H1 (cell line): ENCODE results near the gene MBD3L4. TPM values are rescaled to one million over a fixed set of nuclear protein-coding genes. Genes with fewer than 3 reads are reported as not detected.

ENCODE experiments used
- CTCF ChIA-PET: fragments of 300-600 bp; sonication (Branson Sonifier 250); formaldehyde crosslinking; loops from one replicate; lab custom pipeline; 2021; ENCODE audit not compliant: partially characterized antibody; lab: Charles Lee
- POLR2A ChIA-PET: fragments of 300-600 bp; sonication (Branson Sonifier 250); formaldehyde crosslinking; loops from one replicate; lab custom pipeline; 2021; ENCODE audit warnings: inconsistent platforms; ENCODE audit not compliant: partially characterized antibody; lab: Charles Lee
- DNase-seq, 2 experiments: peaks; one replicate each; pipeline versions ENCODE4 v3.0.0 to v3.0.0-alpha.2; 2010 to 2022; ENCODE audit warnings: low spot score in 2 of 2, low read depth in 1 of 2, mixed read lengths in 1 of 2
- FAIRE-seq: peaks from 2 replicates; lab custom pipeline; 2011; peaks lifted over from hg19 to GRCh38; lab: Jason Lieb, UNC
- H2AFZ ChIP-seq: 2 replicates; pipeline ENCODE4 v1.8.1; 2012; ENCODE audit warnings: low read length, inconsistent platforms
- H2AK5ac ChIP-seq: 2 replicates; pipeline ENCODE4 v1.6.1; 2013; ENCODE audit warnings: low read depth, low read length
- H2BK120ac ChIP-seq: replicated peaks from 2 replicates; pipeline ENCODE3; 2013; ENCODE audit warnings: low read depth, low read length, inconsistent platforms
- H2BK12ac ChIP-seq: 2 replicates; pipeline ENCODE4 v1.6.1; 2013; ENCODE audit warnings: low read depth, low read length
- H2BK15ac ChIP-seq: 2 replicates; pipeline ENCODE4 v1.6.1; 2013; ENCODE audit warnings: low read length
- H2BK20ac ChIP-seq: 2 replicates; pipeline ENCODE4 v1.6.1; 2013; ENCODE audit warnings: low read length
- H2BK5ac ChIP-seq: 2 replicates; pipeline ENCODE4 v1.6.1; 2013; ENCODE audit warnings: low read depth, low read length
- H3K14ac ChIP-seq: 2 replicates; pipeline ENCODE4 v1.6.1; 2013; ENCODE audit warnings: inconsistent platforms; ENCODE audit not compliant: insufficient read length
- H3K18ac ChIP-seq: 2 replicates; pipeline ENCODE4 v1.6.1; 2013; ENCODE audit warnings: low read length; ENCODE audit errors: extremely low read depth
- H3K23ac ChIP-seq: 2 replicates; pipeline ENCODE4 v1.6.1; 2013; ENCODE audit warnings: inconsistent platforms; ENCODE audit not compliant: insufficient read length
- H3K23me2 ChIP-seq: 2 replicates; pipeline ENCODE4 v1.6.1; 2013; ENCODE audit warnings: low read depth, low read length
- H3K27ac ChIP-seq: 2 replicates; pipeline ENCODE4 v1.6.1; 2011; ENCODE audit warnings: low read depth, low read length, inconsistent platforms
- H3K27me3 ChIP-seq, 4 experiments: replicated peaks in 1 of 4; 1 replicate in 1 of 4; 2 replicates in 3 of 4; pipeline versions ENCODE4 v1.6.1 to v1.8.1; 2011 to 2013; ENCODE audit warnings: low read length in 3 of 4, mild to moderate bottlenecking in 3 of 4, inconsistent platforms in 2 of 4, mixed read lengths in 2 of 4, moderate library complexity in 1 of 4; ENCODE audit not compliant: control insufficient read depth in 3 of 4, insufficient read depth in 3 of 4; ENCODE audit errors: extremely low read depth in 1 of 4
- H3K36me3 ChIP-seq, 4 experiments: 2 replicates each; pipeline versions ENCODE4 v1.6.1 to v1.8.1; 2011 to 2013; ENCODE audit warnings: mild to moderate bottlenecking in 4 of 4, low read length in 3 of 4, moderate library complexity in 2 of 4, control low read depth in 1 of 4, inconsistent platforms in 1 of 4; ENCODE audit not compliant: insufficient read depth in 4 of 4, control insufficient read depth in 2 of 4
- H3K4ac ChIP-seq: replicated peaks from 2 replicates; pipeline ENCODE3; 2013; ENCODE audit warnings: low read length, low read depth, mixed read lengths, inconsistent platforms; ENCODE audit not compliant: insufficient read length
- H3K4me1 ChIP-seq, 4 experiments: replicated peaks in 1 of 4; 1 replicate in 1 of 4; 2 replicates in 3 of 4; pipeline versions ENCODE4 v1.6.1 to v1.8.1; 2011 to 2013; ENCODE audit warnings: low read length in 3 of 4, inconsistent platforms in 2 of 4, mixed read lengths in 1 of 4; ENCODE audit not compliant: insufficient read depth in 4 of 4, control insufficient read depth in 3 of 4
- H3K4me2 ChIP-seq, 2 experiments: 2 replicates each; pipeline versions ENCODE4 v1.6.1 to v1.8.1; 2011 to 2013; ENCODE audit warnings: low read depth in 2 of 2, low read length in 2 of 2, control low read depth in 1 of 2, inconsistent platforms in 1 of 2, mild to moderate bottlenecking in 1 of 2; ENCODE audit not compliant: insufficient read depth in 1 of 2
- H3K4me3 ChIP-seq, 4 experiments: fragments of 200-600, 300-600 bp in 1 of 4; sonication (generic), shearing (Covaris generic), sonication (Bioruptor Twin) in 1 of 4; 2 replicates each; pipeline versions ENCODE4 v1.5.1 to v1.8.1; 2011 to 2016; ENCODE audit warnings: low read length in 4 of 4, low read depth in 3 of 4, control low read depth in 2 of 4, inconsistent platforms in 2 of 4, mild to moderate bottlenecking in 2 of 4, mixed read lengths in 1 of 4, moderate library complexity in 1 of 4; ENCODE audit not compliant: insufficient read depth in 2 of 4; ENCODE audit errors: extremely low read depth in 1 of 4
- H3K56ac ChIP-seq: replicated peaks from 2 replicates; pipeline ENCODE3; 2013; ENCODE audit warnings: low read depth, mild to moderate bottlenecking, mixed read lengths, low read length, inconsistent platforms; ENCODE audit not compliant: insufficient read length
- H3K79me1 ChIP-seq: 2 replicates; pipeline ENCODE4 v1.6.1; 2013; ENCODE audit warnings: low read depth, low read length, control low read depth
- H3K79me2 ChIP-seq, 2 experiments: 2 replicates each; pipeline versions ENCODE4 v1.6.1 to v1.8.1; 2012 to 2013; ENCODE audit warnings: low read length in 2 of 2, mild to moderate bottlenecking in 2 of 2, inconsistent platforms in 1 of 2; ENCODE audit not compliant: insufficient read depth in 2 of 2, control insufficient read depth in 1 of 2
- H3K9ac ChIP-seq, 4 experiments: replicated peaks in 1 of 4; 1 replicate in 1 of 4; 2 replicates in 3 of 4; pipeline versions ENCODE4 v1.6.1 to v1.8.1; 2011 to 2013; ENCODE audit warnings: low read depth in 3 of 4, low read length in 3 of 4, control low read depth in 2 of 4, mild to moderate bottlenecking in 2 of 4, moderate library complexity in 2 of 4, inconsistent platforms in 1 of 4; ENCODE audit errors: extremely low read depth in 1 of 4
- H3K9me3 ChIP-seq, 2 experiments: 2 replicates each; pipeline versions ENCODE4 v1.6.1 to v1.8.1; 2012 to 2013; ENCODE audit warnings: mild to moderate bottlenecking in 2 of 2, moderate library complexity in 2 of 2, control low read depth in 1 of 2, inconsistent platforms in 1 of 2, low read depth in 1 of 2, low read length in 1 of 2, mixed read lengths in 1 of 2; ENCODE audit not compliant: insufficient read depth in 2 of 2
- H4K20me1 ChIP-seq, 2 experiments: replicated peaks in 1 of 2; 2 replicates each; pipeline versions ENCODE3 to v1.8.1; 2011 to 2013; ENCODE audit warnings: inconsistent platforms in 2 of 2, low read length in 2 of 2, mild to moderate bottlenecking in 1 of 2; ENCODE audit not compliant: insufficient read depth in 2 of 2, control insufficient read depth in 1 of 2
- H4K5ac ChIP-seq: 2 replicates; pipeline ENCODE4 v1.6.1; 2013; ENCODE audit warnings: low read length, low read depth, mixed read lengths, inconsistent platforms; ENCODE audit not compliant: insufficient read length
- H4K8ac ChIP-seq: 2 replicates; pipeline ENCODE4 v1.8.0; 2013; ENCODE audit warnings: mild to moderate bottlenecking, moderate library complexity, low read length, inconsistent platforms; ENCODE audit not compliant: insufficient read depth; ENCODE audit errors: extremely low read depth
- H4K91ac ChIP-seq: replicated peaks from 2 replicates; pipeline ENCODE3; 2013; ENCODE audit warnings: low read length, mixed read lengths, inconsistent platforms; ENCODE audit not compliant: insufficient read length
- BRCA1 ChIP-seq: IDR thresholded peaks from 2 replicates; pipeline ENCODE4 v1.6.1; 2012; ENCODE audit warnings: low read depth, low read length, improper control_type of control experiment
- CHD1 ChIP-seq: IDR thresholded peaks from 2 replicates; pipeline ENCODE4 v1.6.1; 2012; ENCODE audit warnings: low read depth, low read length, improper control_type of control experiment
- POU5F1 ChIP-seq: IDR thresholded peaks from 2 replicates; pipeline ENCODE4 v1.6.1; 2011; ENCODE audit warnings: low read depth, mild to moderate bottlenecking, low read length, moderate library complexity
- RFX5 ChIP-seq: IDR thresholded peaks from 2 replicates; pipeline ENCODE4 v1.6.1; 2011; ENCODE audit warnings: low read depth, low read length, improper control_type of control experiment, borderline replicate concordance
- RNF2 ChIP-seq: fragments of 200-900, 300-1000 bp; sonication (generic); IDR thresholded peaks from 2 replicates; pipeline ENCODE4 v1.7.1; 2016; ENCODE audit warnings: borderline replicate concordance, low read depth, mild to moderate bottlenecking, antibody characterized with exemption, low read length; ENCODE audit not compliant: poor library complexity, severe bottlenecking; ENCODE audit errors: missing control alignments
- TAF7 ChIP-seq: optimal IDR thresholded peaks from 2 replicates; pipeline ENCODE3; 2011; ENCODE audit warnings: low read depth, mild to moderate bottlenecking, inconsistent platforms, low read length, moderate library complexity, borderline replicate concordance
- WGBS, 2 experiments: shearing (Covaris generic) in 1 of 2; methylation state at CpG; one replicate each; pipeline versions ENCODE4 v1.1.6 to v1.1.7; 2013 to 2015; ENCODE audit warnings: low lambda C conversion rate in 2 of 2, mixed read lengths in 2 of 2, inconsistent platforms in 1 of 2, low coverage in 1 of 2, missing lambda C conversion rate in 1 of 2; ENCODE audit not compliant: insufficient replicate concordance in 2 of 2, insufficient coverage in 1 of 2, insufficient read length in 1 of 2; ENCODE audit errors: extremely low coverage in 1 of 2, missing lambda C conversion rate in 1 of 2; 5-methylcytosine and 5-hydroxymethylcytosine counted together
- polyA plus RNA-seq, 7 experiments: library from polyadenylated mRNA; depleted of rRNA in 3 of 7; stranded (reverse) in 5 of 7; unstranded in 2 of 7; fragments of >200 nt in 5 of 7; fragments of 200-250 nt in 2 of 7; gene quantifications; 1 replicate in 5 of 7; 2 replicates in 1 of 7; 4 replicates in 1 of 7; pipeline versions ENCODE4 v1.2.1 to v1.2.3, GENCODE V29; 2011 to 2013; ENCODE audit warnings: missing spikeins in 2 of 7, mixed read lengths in 2 of 7
- total RNA-seq: library from RNA; stranded (reverse); fragmentation: NEBNext Ultra II Directional; extraction: Animal tissue kit (Norgen Biotek cat#: 25700); gene quantifications from 2 replicates; pipeline ENCODE4 v1.2.1, GENCODE V29; 2021
- TF ChIP-seq, protein P1 (sequence below): IDR thresholded peaks from 2 replicates; pipeline ENCODE4 v1.6.1; 2011; ENCODE audit warnings: low read length, improper control_type of control experiment

MBD3L4 gene
- total and polyA plus RNA-seq, 2 of the 8 experiments (the other 6 are each of a cell fraction or from before 2014, with no cell fraction given), result not detected

DNA sequence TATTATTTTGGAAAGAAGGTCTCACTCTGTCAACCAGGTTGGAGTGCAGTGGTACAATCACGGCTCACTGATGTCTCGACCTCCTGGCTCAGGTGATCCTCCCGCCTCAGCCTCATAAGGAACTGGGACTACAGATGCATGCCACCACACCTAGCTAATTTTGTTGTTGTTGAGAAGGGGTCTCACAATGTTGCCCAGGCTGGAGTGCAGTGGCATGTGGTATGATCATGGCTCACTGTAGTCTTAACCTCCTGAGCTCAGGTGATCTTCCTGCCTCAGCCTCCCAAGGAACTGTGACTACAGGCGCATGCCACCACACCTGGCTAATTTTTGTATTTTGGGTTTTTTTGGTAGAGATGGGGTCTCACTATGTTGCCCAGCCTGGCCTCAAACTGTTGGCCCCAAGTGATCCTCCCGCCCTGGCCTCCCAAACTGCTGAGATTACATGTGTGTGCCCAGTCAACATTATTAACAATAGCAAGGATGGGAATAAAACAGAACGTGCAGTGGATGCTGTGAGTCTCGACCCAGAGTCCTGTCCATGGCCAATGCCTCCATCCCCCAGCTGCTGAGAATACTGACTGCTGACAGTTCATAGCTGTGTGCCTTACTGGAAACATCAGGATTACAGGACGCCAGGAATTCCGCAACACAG lies 23.9 kb upstream of the MBD3L4 start:
- no peak overlapping the region for H4K5ac ChIP-seq
- no peaks in the 10 kb centered on the region for H3K79me1 ChIP-seq
- no peak overlapping the region for H3K4ac ChIP-seq
- no peak overlapping the region for H4K91ac ChIP-seq
- ChIA-PET POLR2A (no interaction called here), CTCF (interaction anchor here (1.3 kb wide), 1 partner anchor 38 kb away, joined by 3 read pairs; no protein-coding TSS in a partner anchor)
- H2BK12ac ChIP-seq, result no peak overlapping the region
- H3K18ac ChIP-seq, result no peak overlapping the region
- no peak for DNase-seq
- no peak overlapping the region for H4K8ac ChIP-seq
- no peak overlapping the region for H3K4me2 ChIP-seq
- H2AFZ ChIP-seq, result no peak overlapping the region
- H3K27me3 ChIP-seq, result no peaks in the 10 kb centered on the region
- H2AK5ac ChIP-seq, result no peak overlapping the region
- no peak overlapping the region for H2BK20ac ChIP-seq
- H4K20me1 ChIP-seq, result no peaks in the 10 kb centered on the region
- no peak overlapping the region for H3K14ac ChIP-seq
- no peak for FAIRE-seq
- no peak overlapping the region for H3K27ac ChIP-seq
- H3K23ac ChIP-seq, result no peak overlapping the region
- H3K4me3 ChIP-seq, result no peak overlapping the region
- H2BK15ac ChIP-seq, result no peak overlapping the region
- no peaks in the 10 kb centered on the region for H3K79me2 ChIP-seq
- no peaks in the 10 kb centered on the region for H3K36me3 ChIP-seq
- H2BK5ac ChIP-seq, result no peak overlapping the region
- peaks cover 6 to 18% of the 10 kb centered on the region in 2 experiments; a peak in 2 of 4 replicates for H3K9me3 ChIP-seq
- H2BK120ac ChIP-seq, result no peak overlapping the region
- no peak overlapping the region for H3K9ac ChIP-seq
- 79% methylated on average over 9 of the region's 9 CpGs; no CpG with 5 or more reads in 1 of the 2 experiments for WGBS, 2 experiments
- no peak for TF ChIP-seq BRCA1
- no peak for TF ChIP-seq CHD1
- no peak for TF ChIP-seq RNF2
- TF ChIP-seq, protein P1, sequence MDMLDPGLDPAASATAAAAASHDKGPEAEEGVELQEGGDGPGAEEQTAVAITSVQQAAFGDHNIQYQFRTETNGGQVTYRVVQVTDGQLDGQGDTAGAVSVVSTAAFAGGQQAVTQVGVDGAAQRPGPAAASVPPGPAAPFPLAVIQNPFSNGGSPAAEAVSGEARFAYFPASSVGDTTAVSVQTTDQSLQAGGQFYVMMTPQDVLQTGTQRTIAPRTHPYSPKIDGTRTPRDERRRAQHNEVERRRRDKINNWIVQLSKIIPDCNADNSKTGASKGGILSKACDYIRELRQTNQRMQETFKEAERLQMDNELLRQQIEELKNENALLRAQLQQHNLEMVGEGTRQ, result no peak
- TF ChIP-seq TAF7, result no peak
- TF ChIP-seq POU5F1, result no peak
- TF ChIP-seq RFX5, result no peak
- peaks cover 1% of the 10 kb centered on the region; the same call in 1 of the 2 replicates for H3K23me2 ChIP-seq
- no peak overlapping the region for H3K56ac ChIP-seq
- H3K4me1 ChIP-seq, result no peaks in the 10 kb centered on the region
